ENCODE results near the gene FAM135A. TPM values are rescaled to one million over a fixed set of nuclear protein-coding genes. Genes with fewer than 3 reads are reported as not detected.

FAM135A gene
- polyA plus RNA-seq, 1 experiment: 2.9 TPM

DNA sequence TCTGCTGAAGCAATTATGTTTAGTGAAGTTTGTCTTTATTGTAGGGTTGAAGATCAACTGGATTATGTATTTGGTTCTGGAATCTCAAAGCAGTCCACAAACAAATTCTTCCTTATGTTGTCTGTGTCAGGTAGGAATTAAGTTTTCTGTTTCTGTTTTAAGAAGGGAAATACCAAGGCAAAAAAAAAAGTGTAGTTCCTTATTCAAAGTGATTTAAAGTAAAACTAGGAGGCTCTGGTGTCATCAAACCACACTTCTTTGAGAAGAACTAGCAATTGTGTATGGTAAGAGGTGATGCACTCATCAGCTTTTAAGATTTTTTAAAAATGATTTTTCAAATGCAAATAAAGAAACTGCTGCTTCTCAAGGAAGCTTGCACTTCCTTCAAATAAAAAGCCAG, 1.9 kb downstream of the FAM135A start:
- POLR2A ChIA-PET: no interaction called here
- no peak overlapping the region for H3K4me3 ChIP-seq (ENCODE audit: low read depth, low read length)
- no peak for DNase-seq (ENCODE audit: low read depth)
- H3K36me3 ChIP-seq (ENCODE audit: control insufficient read depth, insufficient read depth, low read length): peaks cover 2% of the 10 kb centered on the region; the same call in 1 of the 2 replicates
- CTCF ChIA-PET: interaction anchor here (2.9 kb wide), 1 partner anchor 46 kb away, joined by 10 read pairs; no protein-coding TSS in a partner anchor
- no peaks in the 10 kb centered on the region for H3K27me3 ChIP-seq (ENCODE audit: control insufficient read depth, insufficient read depth, low read length)
- TF ChIP-seq, protein P1, sequence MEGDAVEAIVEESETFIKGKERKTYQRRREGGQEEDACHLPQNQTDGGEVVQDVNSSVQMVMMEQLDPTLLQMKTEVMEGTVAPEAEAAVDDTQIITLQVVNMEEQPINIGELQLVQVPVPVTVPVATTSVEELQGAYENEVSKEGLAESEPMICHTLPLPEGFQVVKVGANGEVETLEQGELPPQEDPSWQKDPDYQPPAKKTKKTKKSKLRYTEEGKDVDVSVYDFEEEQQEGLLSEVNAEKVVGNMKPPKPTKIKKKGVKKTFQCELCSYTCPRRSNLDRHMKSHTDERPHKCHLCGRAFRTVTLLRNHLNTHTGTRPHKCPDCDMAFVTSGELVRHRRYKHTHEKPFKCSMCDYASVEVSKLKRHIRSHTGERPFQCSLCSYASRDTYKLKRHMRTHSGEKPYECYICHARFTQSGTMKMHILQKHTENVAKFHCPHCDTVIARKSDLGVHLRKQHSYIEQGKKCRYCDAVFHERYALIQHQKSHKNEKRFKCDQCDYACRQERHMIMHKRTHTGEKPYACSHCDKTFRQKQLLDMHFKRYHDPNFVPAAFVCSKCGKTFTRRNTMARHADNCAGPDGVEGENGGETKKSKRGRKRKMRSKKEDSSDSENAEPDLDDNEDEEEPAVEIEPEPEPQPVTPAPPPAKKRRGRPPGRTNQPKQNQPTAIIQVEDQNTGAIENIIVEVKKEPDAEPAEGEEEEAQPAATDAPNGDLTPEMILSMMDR (IDR thresholded peaks at IDR 0.05; ENCODE audit: insufficient read depth, low read depth, low read length): no peak

DNA sequence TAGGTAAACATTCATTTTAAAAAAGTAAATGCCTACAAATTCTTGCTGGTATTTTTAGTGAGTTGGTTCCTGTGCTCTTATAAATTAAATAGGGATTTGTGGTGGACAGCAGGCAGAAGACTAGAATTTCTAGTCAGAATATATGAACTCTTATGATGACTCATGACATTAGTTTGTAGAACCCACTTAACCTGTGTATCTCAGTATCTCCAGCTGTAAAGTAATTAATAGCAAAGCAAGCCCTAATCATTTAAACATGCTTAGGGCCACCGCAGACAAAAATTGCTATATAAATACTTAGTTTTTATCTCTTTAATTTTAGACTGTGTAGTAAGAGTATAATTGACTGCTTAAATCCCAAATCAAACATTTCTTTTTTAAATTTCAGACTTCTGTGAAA, 2.4 kb downstream of the FAM135A start:
- ChIA-PET POLR2A (no interaction called here), CTCF (interaction anchor here (2.9 kb wide), 1 partner anchor 46 kb away, joined by 10 read pairs; no protein-coding TSS in a partner anchor)
- H3K4me3 ChIP-seq (ENCODE audit: low read depth, low read length): no peak overlapping the region
- no peaks in the 10 kb centered on the region for H3K27me3 ChIP-seq (ENCODE audit: control insufficient read depth, insufficient read depth, low read length)
- TF ChIP-seq, protein P1 (IDR thresholded peaks at IDR 0.05; ENCODE audit: insufficient read depth, low read depth, low read length): no peak
- H3K36me3 ChIP-seq (ENCODE audit: control insufficient read depth, insufficient read depth, low read length): peaks cover 2% of the 10 kb centered on the region; the same call in 1 of the 2 replicates
- DNase-seq (ENCODE audit: low read depth): no peak

DNA sequence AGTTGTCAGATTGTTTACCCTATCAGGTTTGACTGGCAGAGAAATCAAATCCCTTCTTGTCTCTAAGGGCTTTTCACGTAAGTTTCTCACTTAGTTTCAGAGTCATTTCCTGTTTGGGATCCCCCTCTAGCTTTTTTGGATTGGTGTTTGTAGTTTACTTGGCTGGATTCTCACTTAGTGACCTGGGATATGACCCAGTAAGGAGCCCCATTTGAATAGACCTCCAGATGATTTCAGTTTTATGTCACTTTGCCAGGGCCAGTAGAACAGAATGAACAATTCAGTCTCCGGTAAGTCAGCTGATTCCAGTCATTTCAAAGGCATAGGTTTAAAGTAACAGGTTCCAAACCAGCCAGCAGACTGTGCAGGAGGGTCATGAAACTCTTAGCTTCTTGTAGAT, 8.2 kb downstream of the FAM135A start:
- no peak for DNase-seq (ENCODE audit: low read depth)
- TF ChIP-seq, protein P1 (IDR thresholded peaks at IDR 0.05; ENCODE audit: insufficient read depth, low read depth, low read length): no peak
- ChIA-PET POLR2A (no interaction called here), CTCF (interaction anchor here (0.7 kb wide), 1 partner anchor 290 kb away, joined by 3 read pairs; no protein-coding TSS in a partner anchor)
- no peaks in the 10 kb centered on the region for H3K27me3 ChIP-seq (ENCODE audit: control insufficient read depth, insufficient read depth, low read length)
- H3K36me3 ChIP-seq (ENCODE audit: control insufficient read depth, insufficient read depth, low read length): peaks cover 2% of the 10 kb centered on the region; the same call in 1 of the 2 replicates
- H3K4me3 ChIP-seq (ENCODE audit: low read depth, low read length): no peak overlapping the region

DNA sequence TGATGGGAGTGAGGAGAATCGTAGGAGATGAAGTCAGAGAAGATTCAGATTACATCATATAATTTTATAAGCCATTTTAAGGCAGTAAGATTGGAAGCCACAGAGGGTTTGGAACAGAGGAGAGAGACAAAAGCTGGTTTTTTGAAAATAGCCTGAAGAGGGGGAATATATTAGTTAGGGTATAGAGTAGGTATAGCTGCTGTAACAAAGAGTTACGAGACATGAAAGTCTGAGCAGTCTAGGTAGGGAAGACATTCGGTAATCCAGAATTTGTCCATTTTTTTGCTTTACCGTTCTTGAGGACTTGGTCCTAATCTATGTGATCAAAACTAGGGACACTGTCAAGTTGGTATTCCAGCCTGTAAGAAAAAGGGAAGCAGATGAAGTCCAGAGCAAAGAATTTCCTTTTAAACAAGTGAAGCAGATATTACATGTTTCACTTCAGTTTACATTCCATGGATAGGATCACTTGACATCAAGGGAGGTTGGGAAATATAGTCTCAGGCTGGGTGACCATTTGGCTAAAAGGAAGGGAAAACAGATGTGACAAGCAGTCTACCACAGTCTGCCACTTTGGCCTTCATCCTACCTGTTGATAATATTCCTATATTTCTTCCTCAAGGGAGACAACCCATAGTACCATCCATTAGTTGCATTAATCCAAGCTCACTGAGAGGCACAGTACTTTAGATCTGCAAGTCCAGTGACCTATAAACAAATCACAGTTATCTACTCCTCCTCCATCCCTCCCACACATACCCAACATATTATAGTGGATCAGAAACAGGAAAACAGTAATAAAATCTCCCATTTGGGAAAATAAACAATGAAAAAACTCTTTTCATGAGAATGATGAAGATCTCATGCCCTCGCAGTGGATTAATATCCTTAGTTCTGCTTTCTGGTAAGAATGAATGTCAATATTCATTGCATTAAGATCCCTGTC, 10.2 kb downstream of the FAM135A start:
- TF ChIP-seq, protein P1 (IDR thresholded peaks at IDR 0.05; ENCODE audit: insufficient read depth, low read depth, low read length): no peak
- CTCF ChIA-PET: no interaction called here
- H3K27me3 ChIP-seq (ENCODE audit: control insufficient read depth, insufficient read depth, low read length): no peaks in the 10 kb centered on the region
- no peak overlapping the region for H3K4me3 ChIP-seq (ENCODE audit: low read depth, low read length)
- POLR2A ChIA-PET: no interaction called here
- H3K36me3 ChIP-seq (ENCODE audit: control insufficient read depth, insufficient read depth, low read length): peaks cover 2% of the 10 kb centered on the region; the same call in 1 of the 2 replicates
- no peak for DNase-seq (ENCODE audit: low read depth)

DNA sequence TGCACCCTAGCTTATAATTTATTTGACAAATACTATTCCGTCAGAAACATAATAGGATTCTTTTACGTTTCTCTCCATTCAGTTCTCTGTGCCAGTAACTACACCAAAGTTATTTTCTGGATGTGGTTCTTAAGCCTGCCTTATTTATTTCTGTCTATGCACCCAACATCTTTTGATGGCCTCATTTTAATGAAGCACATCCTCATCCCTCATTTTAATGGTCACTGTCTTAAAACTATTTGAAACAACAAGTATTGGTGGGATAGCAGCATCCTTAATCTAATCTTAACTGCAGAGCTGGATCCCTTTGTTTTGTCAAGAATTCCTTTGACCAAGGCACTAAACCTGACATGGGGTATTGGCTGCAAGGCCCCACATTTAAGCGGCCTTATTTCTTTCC, 11.0 kb downstream of the FAM135A start:
- Histone ChIP-seq H3K27me3 (ENCODE audit: control insufficient read depth, insufficient read depth, low read length) (no peaks in the 10 kb centered on the region), H3K4me3 (ENCODE audit: low read depth, low read length) (no peak overlapping the region), H3K36me3 (ENCODE audit: control insufficient read depth, insufficient read depth, low read length) (no peaks in the 10 kb centered on the region)
- CTCF ChIA-PET: no interaction called here
- POLR2A ChIA-PET: no interaction called here
- TF ChIP-seq, protein P1 (IDR thresholded peaks at IDR 0.05; ENCODE audit: insufficient read depth, low read depth, low read length): no peak
- no peak for DNase-seq (ENCODE audit: low read depth)
